Vagina (tissue), 2 donors: Measurements from ENCODE around the gene GPR161. TPM values are rescaled to one million over a fixed set of nuclear protein-coding genes. Genes with fewer than 3 reads are reported as not detected.
"Not testable (repeated sequence)": the region's sequence is repeated elsewhere in the genome, so short reads cannot be mapped to it uniquely, and the experiment has no call there.

Source experiments
- DNase-seq, 2 donors: peaks; one replicate each; pipeline ENCODE4 v3.0.0-alpha.2; 2017; ENCODE audit errors: extremely low spot score in 2 of 2
- H3K27ac ChIP-seq: fragments of 200-600 bp; sonication (generic); one replicate; pipeline ENCODE4 v1.5.1; 2019
- H3K27me3 ChIP-seq: fragments of 200-600 bp; sonication (generic); one replicate; pipeline ENCODE4 v1.5.1; 2019
- H3K36me3 ChIP-seq, 2 donors: fragments of 200-600 bp; sonication (generic); one replicate each; pipeline ENCODE4 v1.5.1; 2017 to 2019
- H3K4me1 ChIP-seq: fragments of 200-600 bp; sonication (generic); one replicate; pipeline ENCODE4 v1.5.1; 2019
- H3K4me3 ChIP-seq, 2 donors: fragments of 200-600 bp; sonication (generic); 1 replicate in 1 of 2; 2 replicates in 1 of 2; pipeline ENCODE4 v1.5.1; 2016 to 2019
- H3K9me3 ChIP-seq: fragments of 200-600 bp; sonication (generic); one replicate; pipeline ENCODE4 v1.5.1; 2019
- POLR2A ChIP-seq, 2 donors: fragments of 450-650 bp; IDR thresholded peaks; one replicate each; pipeline ENCODE4 v1.6.1; 2017; ENCODE audit warnings: antibody characterized with exemption in 2 of 2, mild to moderate bottlenecking in 2 of 2, moderate library complexity in 2 of 2
- POLR2AphosphoS5 ChIP-seq, 2 donors: sonication (generic); formaldehyde crosslinking; IDR thresholded peaks; one replicate each; pipeline ENCODE4 v1.9.0; 2017; ENCODE audit warnings: antibody characterized with exemption in 2 of 2, mild to moderate bottlenecking in 2 of 2, low read depth in 1 of 2; ENCODE audit not compliant: insufficient read depth in 1 of 2
- intact Hi-C: fragments of 100-400 bp; cut with DNase I; formaldehyde crosslinking; loops from one replicate; pipeline ENCODE4 v1.15.1; 2023
- total RNA-seq: library from RNA; depleted of rRNA; stranded (reverse); fragments of >200 nt; gene quantifications from one replicate; pipeline ENCODE4 v1.2.3, GENCODE V29; 2016
- TF ChIP-seq, protein P1 (sequence below), 3 experiments: fragments of 450-650 bp in 2 of 3; fragments of 200-600 bp in 1 of 3; sonication (generic) in 1 of 3; IDR thresholded peaks; one replicate each; pipeline ENCODE4 v1.5.1; 2017 to 2019; ENCODE audit warnings: antibody characterized with exemption in 3 of 3, mild to moderate bottlenecking in 2 of 3, moderate library complexity in 2 of 3

GPR161 gene
- total RNA-seq, 1 donor from 2014 or later = 15.7 TPM

DNA sequence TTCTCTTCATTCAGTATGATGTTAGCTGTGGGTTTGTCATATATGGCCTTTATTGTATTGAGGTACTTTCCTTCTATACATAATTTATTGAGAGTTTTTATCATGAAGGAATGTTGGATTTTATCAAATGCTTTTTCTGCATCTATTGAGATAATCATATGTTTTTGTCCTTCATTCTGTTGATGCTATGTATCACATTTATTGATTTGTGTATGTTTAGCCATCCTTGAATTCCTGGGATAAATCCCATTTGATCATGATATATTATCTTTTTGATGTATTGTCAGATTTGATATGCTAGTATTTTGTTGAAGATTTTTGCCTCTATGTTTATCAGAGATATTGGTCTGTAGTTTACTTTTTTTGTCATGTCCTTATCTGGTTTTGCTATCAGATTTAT is 20.9 kb upstream of the GPR161 start:
- TF ChIP-seq, protein P1, sequence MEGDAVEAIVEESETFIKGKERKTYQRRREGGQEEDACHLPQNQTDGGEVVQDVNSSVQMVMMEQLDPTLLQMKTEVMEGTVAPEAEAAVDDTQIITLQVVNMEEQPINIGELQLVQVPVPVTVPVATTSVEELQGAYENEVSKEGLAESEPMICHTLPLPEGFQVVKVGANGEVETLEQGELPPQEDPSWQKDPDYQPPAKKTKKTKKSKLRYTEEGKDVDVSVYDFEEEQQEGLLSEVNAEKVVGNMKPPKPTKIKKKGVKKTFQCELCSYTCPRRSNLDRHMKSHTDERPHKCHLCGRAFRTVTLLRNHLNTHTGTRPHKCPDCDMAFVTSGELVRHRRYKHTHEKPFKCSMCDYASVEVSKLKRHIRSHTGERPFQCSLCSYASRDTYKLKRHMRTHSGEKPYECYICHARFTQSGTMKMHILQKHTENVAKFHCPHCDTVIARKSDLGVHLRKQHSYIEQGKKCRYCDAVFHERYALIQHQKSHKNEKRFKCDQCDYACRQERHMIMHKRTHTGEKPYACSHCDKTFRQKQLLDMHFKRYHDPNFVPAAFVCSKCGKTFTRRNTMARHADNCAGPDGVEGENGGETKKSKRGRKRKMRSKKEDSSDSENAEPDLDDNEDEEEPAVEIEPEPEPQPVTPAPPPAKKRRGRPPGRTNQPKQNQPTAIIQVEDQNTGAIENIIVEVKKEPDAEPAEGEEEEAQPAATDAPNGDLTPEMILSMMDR (IDR thresholded peaks at IDR 0.05) = no peak
- TF ChIP-seq POLR2AphosphoS5 (IDR thresholded peaks at IDR 0.05; ENCODE audit: insufficient read depth in 1 of 2, low read depth in 1 of 2) (no peak), POLR2A (IDR thresholded peaks at IDR 0.05) (no peak)
- Histone ChIP-seq H3K36me3 (no peaks in the 10 kb centered on the region), H3K4me1 (no peaks in the 10 kb centered on the region), H3K27ac (no peak overlapping the region), H3K9me3 (no peaks in the 10 kb centered on the region), H3K4me3 (no peak overlapping the region), H3K27me3 (no peaks in the 10 kb centered on the region)
- intact Hi-C loops = no loop called here
- no peak for DNase-seq

DNA sequence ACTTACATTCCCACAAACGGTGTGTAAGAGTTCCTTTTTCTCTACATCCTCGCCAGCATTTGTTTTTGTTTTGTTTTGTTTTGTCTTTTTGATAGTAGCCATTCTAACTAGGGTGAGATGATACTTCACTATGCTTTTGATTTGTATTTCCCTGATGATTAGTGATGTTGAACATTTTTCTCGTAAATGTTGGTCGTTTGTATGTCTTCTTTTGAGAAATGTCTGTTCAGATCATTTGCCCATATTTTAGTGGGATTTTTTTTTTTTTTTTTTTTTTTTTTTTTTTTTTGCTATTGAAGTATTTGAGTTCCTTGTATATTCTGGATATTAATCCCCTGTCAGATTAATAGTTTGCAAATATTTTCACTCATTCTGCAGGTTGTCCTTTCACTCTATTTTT is 19.2 kb upstream of the GPR161 start:
- Histone ChIP-seq H3K36me3 (no peaks in the 10 kb centered on the region), H3K27ac (no peak overlapping the region), H3K4me1 (no peaks in the 10 kb centered on the region), H3K27me3 (no peaks in the 10 kb centered on the region), H3K4me3 (no peak overlapping the region), H3K9me3 (no peaks in the 10 kb centered on the region)
- DNase-seq = no peak
- TF ChIP-seq POLR2A (IDR thresholded peaks at IDR 0.05) (no peak), POLR2AphosphoS5 (IDR thresholded peaks at IDR 0.05; ENCODE audit: insufficient read depth in 1 of 2, low read depth in 1 of 2) (no peak)
- TF ChIP-seq, protein P1 (IDR thresholded peaks at IDR 0.05) = no peak
- intact Hi-C loops = no loop called here

DNA sequence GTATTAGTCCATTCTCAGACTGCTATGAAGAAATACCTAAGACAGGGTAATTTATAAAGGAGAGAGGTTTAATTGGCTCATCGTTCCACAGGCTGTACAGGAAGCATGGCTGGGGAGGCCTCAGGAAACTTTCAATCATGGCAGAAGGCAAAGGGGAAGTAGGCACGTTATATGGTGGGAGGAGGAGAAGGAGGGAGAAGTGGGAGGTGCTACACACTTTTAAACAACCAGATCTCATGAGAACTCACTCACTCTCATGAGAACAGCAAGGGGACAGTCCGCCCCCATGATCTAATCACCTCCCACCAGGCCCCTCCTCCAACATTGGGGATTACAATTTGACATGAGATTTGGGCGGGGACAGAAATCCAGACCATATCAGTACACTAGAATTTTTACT is 18.0 kb upstream of the GPR161 start:
- H3K27me3 ChIP-seq, H3K4me1 ChIP-seq, H3K4me3 ChIP-seq, DNase-seq, H3K36me3 ChIP-seq, intact Hi-C loops, H3K9me3 ChIP-seq, H3K27ac ChIP-seq: not testable (repeated sequence)

DNA sequence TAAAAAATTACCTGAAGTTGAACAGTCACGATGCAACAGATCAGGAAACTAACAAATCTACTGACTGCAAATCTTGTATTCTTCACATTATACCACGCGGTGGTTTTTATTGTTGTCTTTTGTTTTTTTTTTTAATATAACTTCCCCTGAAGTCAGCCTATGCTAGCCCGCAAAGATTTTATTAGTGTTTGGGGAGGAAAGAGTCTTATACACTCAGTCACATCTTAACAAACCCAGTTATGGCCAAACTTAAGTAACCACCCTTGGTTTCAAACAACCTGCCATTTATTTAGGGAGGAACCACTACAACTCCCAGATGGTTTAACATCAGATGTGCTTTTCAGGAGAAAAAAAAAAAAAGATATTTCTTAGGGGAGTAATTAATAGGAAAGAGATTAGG is 15.2 kb upstream of the GPR161 start:
- Histone ChIP-seq H3K4me3 (no peak overlapping the region), H3K36me3 (no peaks in the 10 kb centered on the region), H3K27ac (no peak overlapping the region), H3K9me3 (no peaks in the 10 kb centered on the region), H3K4me1 (no peaks in the 10 kb centered on the region), H3K27me3 (no peaks in the 10 kb centered on the region)
- DNase-seq = no peak
- TF ChIP-seq, protein P1 (IDR thresholded peaks at IDR 0.05) = no peak
- TF ChIP-seq POLR2A (IDR thresholded peaks at IDR 0.05) (no peak), POLR2AphosphoS5 (IDR thresholded peaks at IDR 0.05; ENCODE audit: insufficient read depth in 1 of 2, low read depth in 1 of 2) (no peak)
- intact Hi-C loops = no loop called here

DNA sequence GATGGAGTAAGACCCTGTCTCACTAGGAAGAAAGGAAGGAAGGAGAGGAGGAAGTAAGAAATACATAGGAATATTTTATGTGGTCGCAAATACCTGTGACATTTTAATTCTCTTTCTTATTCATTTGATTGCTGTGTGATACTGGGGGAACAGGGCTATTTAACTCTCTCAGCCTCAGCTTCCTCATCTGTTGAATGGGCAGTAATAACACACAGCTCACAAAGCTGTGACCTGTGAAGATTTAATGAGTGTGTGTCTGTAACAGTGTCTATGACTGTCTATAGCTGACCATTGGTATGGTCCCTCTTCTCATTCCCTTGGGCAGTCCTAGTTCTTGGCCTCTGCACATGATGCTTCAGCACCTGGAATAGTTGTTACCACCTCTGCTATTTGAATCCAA is 13.6 kb upstream of the GPR161 start:
- intact Hi-C loops = no loop called here
- TF ChIP-seq POLR2AphosphoS5 (IDR thresholded peaks at IDR 0.05; ENCODE audit: insufficient read depth in 1 of 2, low read depth in 1 of 2) (no peak), POLR2A (IDR thresholded peaks at IDR 0.05) (no peak)
- TF ChIP-seq, protein P1 (IDR thresholded peaks at IDR 0.05) = no peak
- Histone ChIP-seq H3K9me3 (no peaks in the 10 kb centered on the region), H3K36me3 (no peaks in the 10 kb centered on the region), H3K4me3 (no peak overlapping the region), H3K27me3 (no peaks in the 10 kb centered on the region), H3K4me1 (no peaks in the 10 kb centered on the region), H3K27ac (no peak overlapping the region)
- no peak for DNase-seq

DNA sequence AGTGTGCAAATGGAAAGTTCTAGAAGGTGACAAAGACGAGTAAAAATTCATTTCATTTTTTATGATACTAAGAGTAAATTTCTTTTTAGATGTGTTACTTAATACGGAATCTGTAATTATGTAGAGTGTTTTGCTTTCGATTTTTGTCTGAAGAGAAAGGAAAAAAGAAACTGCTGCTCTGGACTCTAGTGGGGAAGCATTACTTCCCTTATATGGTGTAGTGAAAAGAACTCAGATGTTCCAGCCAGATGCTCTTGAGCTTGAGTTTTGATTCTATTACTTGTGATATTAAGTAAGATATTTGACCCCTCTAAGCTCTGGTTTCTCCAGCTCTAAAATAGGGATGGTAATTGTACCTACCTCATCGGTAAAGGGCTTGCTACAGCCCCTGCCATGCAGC is 12.2 kb upstream of the GPR161 start:
- no peak for DNase-seq
- TF ChIP-seq, protein P1 (IDR thresholded peaks at IDR 0.05) = no peak
- no peak for TF ChIP-seq POLR2AphosphoS5 (IDR thresholded peaks at IDR 0.05; ENCODE audit: insufficient read depth in 1 of 2, low read depth in 1 of 2)
- intact Hi-C loops = no loop called here
- no peaks in the 10 kb centered on the region for H3K9me3 ChIP-seq
- H3K27ac ChIP-seq = no peak overlapping the region
- H3K36me3 ChIP-seq = no peaks in the 10 kb centered on the region
- no peak overlapping the region for H3K4me3 ChIP-seq
- no peaks in the 10 kb centered on the region for H3K27me3 ChIP-seq
- H3K4me1 ChIP-seq = no peaks in the 10 kb centered on the region
